NCI-H526 (cell line): ENCODE measurements around the gene SCGB1C2.
"Not testable (repeated sequence)": the region's sequence is repeated elsewhere in the genome, so short reads cannot be mapped to it uniquely, and the experiment has no call there.

ENCODE experiments used
- DNase-seq, 2 experiments: peaks; one replicate each; lab custom pipeline; 2025; lab: John Stamatoyannopoulos, UW

The SCGB1C2 gene

DNA sequence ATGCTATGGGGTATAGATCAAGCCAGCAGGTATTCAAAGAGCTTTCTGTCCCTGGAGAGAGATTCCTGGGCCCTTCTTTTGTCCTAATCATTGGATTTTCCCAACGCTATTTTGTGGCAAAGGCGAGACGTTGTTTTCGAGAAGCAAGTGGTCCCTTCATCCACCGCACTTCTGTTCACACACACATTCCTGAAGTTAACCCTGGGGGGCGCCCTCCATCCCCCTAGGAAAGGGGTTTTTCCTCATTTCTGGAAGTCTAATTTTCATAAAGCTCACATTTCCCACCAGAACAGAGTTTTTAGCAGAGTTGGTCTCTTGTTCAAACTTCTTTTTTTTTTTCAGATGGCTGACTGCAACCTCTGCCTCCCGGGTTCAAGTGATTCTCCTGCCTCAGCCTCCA is 11.9 kb downstream of the SCGB1C2 start:
- no peak for DNase-seq

DNA sequence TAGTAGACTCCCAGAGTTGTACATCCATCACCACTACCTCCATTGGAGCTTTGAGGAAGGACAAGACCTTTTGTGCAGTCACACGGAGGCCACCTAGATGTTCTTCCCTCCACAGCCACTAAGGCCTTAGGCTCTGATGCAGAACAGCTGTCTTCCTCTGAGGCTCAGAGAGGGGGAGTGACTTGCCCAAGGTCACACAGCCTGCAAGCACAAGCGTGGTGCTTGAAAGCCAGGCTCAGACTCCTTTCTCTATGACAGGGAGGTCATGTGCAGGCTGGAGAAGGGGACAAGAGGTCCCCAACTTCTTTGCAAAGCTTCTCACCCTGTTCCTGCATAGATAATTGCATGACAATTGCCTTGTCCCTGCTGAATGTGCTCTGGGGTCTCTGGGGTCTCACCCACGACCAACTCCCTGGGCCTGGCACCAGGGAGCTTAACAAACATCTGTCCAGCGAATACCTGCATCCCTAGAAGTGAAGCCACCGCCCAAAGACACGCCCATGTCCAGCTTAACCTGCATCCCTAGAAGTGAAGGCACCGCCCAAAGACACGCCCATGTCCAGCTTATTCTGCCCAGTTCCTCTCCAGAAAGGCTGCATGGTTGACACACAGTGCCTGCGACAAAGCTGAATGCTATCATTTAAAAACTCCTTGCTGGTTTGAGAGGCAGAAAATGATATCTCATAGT is 12.7 kb downstream of the SCGB1C2 start:
- DNase-seq, result no peak

DNA sequence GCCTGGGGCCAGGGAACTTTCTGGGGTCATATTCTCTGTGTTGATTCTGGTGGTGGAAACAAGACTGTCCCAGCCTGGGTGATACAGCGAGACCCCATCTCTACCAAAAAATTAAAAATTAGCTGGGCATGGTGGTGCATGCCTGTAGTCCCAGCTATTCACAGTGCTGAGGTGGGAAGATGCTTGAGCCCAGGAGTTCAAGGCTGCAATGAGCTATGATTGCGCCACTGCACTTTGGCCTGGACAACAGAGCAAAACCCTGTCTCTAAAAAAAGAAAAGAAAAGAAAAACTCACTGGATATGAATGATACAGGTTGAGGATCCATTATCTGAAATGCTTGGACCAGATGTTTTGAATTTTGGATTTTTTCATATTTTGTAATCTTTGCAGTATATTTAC is 13.6 kb downstream of the SCGB1C2 start:
- no peak for DNase-seq

DNA sequence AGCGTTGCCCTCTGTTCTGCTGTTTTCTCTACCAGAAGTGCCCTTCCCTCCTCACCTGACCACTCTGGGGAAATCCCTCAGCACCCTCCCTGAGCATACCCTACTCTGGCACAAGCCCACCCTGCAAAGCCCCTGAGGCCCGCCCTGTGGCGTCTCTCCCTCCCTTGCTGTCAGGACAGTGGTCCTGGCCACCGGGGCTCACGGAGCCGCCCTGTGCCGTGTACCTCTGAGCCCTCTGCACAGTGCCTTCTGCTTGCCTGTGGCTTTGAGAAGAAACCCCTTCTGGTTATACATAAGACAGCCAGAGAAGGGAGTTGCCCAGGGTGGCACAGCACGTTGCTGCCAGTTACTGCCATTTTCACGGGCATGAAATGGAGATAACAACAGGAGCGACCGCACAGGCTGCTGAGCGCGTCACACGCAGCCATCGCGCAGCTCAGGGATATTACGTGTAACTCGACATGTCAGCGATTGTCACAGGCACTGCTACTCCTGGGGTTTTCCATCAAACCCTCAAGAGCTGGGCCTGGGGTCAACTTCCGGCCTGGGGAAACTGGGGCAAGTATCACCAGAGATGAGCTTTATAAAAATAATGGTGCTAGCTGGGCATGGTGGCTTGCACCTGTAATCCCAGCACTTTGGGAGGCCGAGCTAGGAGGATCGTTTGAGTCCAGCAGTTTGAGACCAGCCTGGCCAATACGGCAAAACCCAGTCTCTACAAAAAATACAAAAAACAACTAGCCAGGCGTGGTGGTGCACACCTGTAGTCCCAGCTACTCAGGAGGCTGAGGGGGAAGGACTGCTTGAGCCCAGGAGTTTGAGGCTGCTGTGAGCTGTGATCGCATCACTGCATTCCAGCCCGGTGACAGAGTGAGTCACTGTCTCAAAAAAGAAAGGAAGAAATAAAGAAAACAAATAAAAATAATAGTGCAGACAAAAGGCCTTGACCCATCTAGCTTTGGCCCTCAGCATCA is 14.8 kb downstream of the SCGB1C2 start:
- no peak for DNase-seq

DNA sequence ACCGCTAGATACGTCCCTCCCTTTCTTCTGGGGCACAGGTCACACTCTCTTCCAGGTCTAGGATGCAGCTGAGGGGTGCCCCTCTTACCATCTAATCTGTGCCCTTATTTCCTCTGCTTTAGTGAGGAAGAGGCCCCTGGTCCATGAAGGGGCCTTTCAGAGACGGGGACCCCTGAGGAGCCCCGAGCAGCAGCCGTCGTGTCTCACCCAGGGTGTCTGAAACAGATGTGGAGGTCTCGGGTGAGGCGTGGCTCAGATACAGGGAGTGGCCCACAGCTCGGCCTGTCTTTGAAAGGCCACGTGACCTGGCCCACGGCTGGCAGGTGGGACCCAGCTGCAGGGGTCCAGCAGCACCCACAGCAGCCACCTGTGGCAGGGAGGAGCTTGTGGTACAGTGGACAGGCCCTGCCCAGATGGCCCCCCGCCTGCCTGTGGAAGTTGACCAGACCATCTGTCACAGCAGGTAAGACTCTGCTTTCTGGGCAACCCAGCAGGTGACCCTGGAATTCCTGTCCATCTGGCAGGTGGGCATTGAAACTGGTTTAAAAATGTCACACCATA is 15.6 kb downstream of the SCGB1C2 start:
- DNase-seq, result no peak

DNA sequence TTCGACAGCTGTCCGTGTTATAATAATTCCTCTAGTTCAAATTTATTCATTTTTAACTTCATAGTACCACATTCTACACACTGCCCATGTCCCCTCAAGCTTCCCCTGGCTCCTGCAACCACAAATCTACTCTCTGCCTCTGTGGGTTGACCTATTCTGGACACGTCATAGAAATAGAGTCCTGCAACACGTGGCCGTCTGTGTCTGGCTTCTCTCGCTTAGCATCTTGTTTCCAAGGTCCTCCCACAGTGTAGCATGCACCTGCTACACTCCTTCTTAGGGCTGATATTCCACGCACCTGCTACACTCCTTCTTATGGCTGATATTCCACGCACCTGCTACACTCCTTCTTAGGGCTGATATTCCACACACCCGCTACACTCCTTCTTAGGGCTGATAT is 16.5 kb downstream of the SCGB1C2 start:
- DNase-seq, result no peak

DNA sequence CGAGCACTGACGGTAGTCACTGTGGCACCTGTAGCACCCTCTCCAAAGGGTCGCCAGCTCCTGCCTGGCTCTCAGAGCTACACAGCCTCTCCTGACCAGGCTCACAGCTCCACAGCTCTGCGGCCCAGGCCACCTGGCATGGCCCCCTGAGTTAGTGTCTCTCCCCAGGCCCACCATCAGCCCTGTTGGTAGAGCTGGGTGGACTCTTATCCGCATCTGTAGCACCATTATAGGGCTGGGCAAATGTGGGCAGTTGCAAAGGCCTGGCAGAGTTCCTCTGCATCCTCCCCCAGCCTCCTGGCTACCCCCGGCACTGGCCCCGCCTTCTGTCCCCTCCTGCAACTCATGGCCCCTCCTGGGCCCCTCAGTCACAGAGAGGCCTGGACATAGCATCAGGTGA is 18.2 kb downstream of the SCGB1C2 start:
- DNase-seq, result no peak

DNA sequence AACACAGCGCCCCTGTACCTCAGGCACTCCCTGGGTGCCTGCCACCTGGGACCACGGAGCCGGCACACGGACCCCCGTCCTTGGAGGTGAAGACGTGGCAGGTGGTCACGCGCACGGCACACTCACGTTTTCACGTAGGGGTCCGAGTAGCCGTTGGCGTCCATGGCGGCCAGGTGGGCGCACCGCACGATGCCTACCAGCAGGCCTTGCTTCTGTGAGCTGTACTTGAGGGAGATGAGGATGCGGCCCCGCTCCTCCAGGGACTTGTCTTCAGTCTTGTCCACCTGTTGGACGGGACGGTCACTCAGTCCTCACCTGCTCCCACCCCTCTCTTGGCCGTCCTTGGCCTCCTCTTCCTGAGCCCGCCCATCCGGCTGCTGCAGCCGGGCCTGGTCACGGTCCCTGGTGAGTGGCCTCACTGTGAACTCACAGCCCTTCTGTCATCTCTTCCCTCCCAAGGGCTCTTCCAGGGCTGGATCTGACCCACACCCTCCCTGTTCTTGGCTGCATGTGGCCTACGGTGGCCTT is 18.8 kb downstream of the SCGB1C2 start:
- no peak for DNase-seq

DNA sequence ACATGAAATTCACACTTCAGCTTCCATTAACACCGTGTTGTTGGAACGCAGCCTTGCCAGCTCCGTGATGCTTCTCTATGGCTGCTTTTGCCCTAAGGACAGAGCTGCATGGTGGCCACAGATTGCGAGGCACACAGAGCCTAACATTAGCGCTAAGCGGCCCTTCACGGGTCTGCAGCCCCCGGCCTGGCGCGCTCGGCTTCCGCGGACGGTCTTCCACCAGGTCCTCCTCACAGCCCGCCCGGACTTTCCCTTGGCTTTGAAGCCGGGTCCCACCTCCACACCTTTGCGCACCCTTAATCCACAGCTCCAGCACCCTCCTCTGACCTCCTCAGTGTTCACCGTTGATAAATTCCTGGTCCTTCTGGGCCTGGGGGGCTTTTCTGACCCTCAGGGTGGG is 19.6 kb downstream of the SCGB1C2 start:
- no peak for DNase-seq

DNA sequence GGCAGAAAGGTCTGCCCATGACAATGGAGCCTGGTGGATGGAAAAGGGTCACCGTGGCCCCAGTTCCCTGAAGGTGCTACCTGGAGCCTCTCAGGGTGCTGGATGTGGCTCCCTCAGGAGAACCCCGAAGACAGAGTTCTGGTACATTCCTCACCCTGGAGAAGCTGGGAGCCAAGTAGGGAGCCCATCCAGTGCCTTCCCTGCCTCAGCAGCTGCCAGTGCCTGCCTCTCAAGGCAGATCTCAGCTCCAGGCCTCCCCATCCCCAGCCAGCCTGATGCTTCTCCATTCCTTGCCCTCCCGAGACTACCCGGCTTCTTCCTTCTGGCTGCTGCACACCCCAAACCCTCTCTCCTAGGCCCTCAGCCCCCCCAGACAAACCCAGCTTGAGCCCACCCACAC is 20.5 kb downstream of the SCGB1C2 start:
- no peak for DNase-seq

DNA sequence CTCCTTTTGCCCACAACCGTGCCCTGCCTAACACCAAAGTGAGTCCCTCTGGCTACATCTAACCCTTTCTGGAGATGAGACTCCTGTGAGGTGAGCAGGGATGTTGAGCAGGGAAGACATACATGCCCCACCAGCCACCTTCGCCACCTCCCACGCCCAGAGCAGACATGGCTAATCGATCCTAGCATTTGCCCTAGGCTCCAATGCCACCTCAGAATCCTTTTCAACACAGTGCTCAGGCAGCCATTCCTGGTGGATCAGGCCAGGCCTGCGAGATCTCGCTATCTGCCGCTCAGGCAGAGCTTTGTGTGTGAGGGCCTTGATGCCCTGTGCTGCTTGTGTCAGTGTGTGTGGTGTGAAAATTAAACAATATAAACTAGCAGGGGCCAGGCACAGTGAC is 21.0 kb downstream of the SCGB1C2 start:
- no peak for DNase-seq

DNA sequence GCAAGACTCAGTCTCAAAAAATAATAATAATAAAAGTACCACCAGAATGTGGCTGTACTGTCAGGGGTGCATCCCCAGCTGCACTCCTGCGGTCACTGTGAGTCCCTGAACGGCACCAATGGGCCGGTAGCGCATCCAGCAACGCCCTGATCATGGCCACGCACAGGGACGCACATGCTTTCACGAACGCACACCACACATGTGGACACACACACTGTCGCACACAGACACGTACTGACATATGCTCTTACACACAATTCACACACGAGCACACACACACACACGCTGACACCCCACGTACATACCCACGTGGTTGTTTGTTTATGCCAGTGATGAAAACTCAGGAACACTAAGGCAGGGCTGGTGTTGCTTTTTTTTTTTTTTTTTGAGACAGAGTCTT is 22.2 kb downstream of the SCGB1C2 start:
- DNase-seq, result no peak

DNA sequence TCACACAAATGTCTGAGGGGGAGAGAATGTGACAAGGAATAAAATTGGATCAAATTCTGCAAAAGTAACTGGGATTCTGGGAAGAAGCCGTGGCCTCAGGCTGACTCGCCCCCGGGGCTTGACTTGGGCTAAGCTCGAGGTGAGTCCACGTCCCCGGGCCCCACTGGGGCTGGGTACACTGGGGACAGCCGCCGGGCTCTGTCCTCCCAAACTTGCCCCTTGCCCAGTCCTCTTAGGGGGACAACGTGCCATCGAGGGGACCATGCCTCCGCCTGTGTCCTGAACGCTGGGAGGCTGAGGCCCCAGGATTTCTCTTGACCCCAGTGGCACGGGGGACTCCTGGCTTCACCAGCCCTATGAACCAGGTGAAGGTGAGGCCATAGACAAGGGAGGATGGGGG is 23.0 kb downstream of the SCGB1C2 start:
- DNase-seq, result no peak

DNA sequence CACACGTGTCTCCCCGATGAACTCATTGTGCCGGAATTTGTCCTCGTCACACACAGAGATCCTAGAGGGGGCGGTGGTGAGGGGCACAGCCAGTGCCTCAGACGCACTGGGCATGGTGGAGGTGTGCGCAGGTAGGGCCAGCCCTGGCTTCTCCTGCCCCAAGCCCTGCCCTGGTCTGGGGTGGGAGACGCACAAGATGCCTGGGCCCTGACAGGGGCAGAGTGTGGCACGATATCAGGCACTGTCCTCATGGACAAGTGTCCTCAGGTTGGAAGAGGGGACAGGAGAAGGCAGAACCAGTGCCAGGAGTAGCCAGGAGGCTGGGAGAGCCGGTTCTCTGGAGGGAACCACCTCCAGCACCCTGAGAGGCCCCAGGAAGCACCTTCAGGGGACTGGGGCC is 24.1 kb downstream of the SCGB1C2 start:
- no peak for DNase-seq

DNA sequence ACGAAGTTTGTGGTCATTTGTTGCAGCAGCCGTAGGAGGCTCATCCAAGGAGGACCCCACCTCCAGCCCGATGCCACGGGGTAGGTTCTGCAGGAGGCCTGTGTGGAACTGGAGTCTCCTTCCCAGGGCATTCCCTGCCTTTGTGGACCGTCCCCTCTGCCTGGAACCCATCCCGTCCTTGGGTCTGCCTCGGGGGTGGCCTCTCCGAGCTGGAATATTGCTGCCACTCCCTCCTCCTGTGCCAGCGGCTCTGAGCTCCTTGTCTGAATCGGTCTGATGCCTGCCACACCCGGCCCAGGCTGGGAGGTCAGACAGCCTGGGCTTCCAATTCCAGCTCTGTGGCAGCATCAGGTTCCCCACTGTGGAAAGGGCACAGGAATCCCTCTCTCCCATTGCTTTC is 25.3 kb downstream of the SCGB1C2 start:
- DNase-seq, result no peak

DNA sequence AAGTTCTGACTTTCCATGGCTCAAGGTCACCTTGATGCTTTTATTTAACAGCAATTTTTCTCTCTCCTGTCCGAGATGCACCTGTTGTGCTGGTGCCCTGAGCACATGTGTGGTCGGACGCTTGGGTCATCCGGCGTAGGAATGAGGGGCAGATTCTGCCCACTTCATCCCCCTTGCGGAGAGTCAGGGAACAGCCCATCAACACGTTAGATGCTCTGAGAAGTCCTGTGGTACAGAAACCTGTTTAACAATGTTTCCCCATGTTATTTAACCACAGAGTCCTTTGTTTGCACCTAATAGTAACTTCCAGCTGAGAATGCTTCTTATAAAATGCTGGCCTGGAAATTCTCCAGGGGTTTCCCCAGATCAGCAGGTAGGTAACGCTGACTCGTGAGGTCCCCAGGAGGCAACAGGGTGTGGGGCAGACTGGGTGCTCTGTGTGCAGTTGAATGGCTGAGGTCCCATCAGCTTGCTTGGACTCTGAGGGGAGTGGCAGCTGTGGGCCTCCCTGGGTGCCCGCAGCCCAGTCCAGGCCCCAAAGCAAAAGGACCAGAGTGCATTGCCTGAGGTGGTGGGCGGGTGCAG is 26.2 kb downstream of the SCGB1C2 start:
- peak in 1 of 2 experiments; percentile 14 for DNase-seq

DNA sequence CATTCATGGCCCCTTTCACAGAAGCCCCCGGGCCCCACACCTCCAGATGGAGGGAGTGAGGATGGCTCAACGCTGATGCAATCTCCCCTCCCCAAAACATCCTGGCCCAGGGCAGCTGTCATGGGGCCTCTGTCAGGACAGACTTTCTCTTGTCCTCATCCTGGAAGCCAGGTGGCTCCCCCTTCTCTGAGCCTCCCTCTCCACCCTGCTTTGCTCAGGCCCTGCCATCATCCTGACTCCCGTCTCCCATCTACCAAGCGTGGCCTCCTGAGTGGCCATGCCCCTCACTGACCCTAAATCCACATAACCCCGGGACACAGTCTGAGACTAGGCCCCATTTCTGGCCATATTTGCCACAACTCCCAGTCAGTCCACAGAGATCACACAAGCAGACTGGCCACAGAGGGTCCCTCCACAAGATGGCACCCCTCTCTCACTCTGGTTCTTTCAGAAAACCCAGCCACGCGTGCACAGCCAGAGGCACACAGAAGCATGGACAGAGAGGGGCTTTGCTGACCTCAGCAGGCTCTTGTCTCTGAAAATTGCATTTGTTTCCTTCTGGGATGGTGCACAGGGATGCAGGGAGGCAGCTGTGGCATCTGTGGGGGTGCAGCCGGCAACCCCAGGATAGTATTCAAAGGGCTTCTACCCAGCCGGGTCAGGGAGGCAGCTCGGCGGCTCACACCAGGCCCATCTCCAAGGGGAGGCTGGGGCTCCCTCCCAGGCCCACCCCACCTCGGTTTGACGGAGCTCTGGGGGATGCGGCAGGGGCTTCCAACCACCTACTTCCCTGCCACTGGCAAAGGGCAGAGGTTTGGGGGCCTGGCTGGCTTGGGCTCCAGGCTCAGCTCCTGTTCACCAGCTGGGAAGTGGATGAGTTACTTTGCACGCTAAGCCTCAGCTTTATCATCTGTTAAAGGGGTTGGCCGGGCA is 27.2 kb downstream of the SCGB1C2 start:
- DNase-seq, result peak in 1 of 2 experiments; percentile 59

DNA sequence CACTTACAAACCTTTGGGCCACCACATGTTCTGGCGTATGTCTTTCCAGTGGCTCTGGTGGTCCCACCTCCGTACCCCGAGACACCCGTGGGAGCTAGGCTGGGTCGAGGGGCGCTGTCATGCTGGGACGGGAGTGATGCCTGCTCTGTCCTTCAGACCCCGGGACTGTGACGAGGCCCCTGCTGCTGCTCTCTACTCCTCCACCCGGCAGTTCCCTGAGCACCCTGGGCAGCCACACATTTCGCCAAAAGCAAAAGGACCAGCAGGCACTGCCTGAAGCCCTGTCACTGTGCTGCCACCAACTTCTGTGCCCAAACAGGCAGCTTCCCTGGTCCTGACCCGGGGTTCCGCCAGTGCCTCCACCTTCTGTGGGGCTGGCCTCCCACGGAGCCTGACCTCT is 28.6 kb downstream of the SCGB1C2 start:
- DNase-seq, result no peak

DNA sequence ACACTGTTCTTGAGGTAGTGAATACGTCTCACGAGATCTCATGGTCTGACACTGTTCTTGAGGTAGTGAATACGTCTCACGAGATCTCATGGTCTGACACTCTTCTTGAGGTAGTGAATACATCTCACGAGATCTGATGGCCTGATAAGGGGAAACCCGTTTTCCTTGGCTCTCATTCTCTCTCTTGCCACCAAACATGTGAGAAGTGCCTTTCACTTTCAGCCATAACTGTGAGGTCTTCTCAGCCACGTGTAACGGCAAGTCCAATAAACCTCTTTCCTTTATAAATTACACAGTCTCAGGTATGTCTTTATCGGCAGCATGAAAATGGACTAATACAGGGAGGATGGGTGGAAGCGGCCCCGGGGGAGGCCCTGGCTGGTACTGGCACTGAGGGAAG is 31.2 kb downstream of the SCGB1C2 start:
- DNase-seq, result not testable (repeated sequence)

DNA sequence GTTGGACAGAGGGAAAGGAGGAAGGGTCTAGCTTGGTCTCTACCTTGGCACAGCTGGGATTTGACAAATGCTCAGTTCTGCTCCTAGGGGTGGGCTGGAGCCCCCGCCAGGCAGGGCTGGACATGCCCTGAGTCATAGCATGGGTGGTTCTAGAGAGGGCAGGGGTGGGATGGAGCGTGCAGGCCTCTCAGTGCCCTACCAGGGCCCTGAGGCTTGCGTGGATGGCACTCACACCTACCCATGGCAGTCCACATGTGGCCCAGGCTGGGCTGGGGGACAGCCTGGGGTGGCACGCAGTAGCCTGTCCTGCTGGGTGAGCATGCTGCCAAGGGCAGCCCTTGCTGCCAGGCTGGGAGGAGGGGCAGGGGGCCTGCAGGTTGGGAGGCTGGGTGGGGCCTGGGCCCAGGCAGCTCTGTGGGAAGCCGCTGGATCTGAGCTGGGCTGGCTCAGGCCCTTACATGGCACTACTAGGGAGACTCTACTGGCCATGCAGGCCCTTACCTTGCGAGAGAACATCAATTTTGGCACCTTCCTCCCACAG is 32.8 kb downstream of the SCGB1C2 start:
- DNase-seq, result no peak

DNA sequence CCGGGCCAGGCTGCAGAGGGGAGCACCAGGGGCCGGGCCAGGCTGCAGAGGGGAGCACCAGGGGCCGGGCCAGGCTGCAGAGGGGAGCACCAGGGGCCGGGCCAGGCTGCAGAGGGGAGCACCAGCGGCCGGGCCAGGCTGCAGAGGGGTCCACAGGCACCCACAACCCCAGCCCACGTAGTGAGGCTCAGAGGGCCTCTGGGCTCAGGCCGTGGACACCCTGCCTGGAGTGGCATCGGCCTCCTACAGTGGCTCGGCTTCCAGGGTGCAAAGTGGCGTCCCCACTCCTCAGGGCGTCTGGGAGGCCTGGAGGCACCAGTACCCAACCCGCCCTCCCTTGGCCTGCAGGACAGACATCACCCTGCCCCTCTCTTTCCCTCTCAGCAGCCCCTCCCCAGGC is 34.5 kb downstream of the SCGB1C2 start:
- no peak for DNase-seq
